ENCODE measurements around the gene PIGN.
A peak's percentile ranks its signal among the peaks of the same experiment; 100 is the strongest.

Gene PIGN, protein sequence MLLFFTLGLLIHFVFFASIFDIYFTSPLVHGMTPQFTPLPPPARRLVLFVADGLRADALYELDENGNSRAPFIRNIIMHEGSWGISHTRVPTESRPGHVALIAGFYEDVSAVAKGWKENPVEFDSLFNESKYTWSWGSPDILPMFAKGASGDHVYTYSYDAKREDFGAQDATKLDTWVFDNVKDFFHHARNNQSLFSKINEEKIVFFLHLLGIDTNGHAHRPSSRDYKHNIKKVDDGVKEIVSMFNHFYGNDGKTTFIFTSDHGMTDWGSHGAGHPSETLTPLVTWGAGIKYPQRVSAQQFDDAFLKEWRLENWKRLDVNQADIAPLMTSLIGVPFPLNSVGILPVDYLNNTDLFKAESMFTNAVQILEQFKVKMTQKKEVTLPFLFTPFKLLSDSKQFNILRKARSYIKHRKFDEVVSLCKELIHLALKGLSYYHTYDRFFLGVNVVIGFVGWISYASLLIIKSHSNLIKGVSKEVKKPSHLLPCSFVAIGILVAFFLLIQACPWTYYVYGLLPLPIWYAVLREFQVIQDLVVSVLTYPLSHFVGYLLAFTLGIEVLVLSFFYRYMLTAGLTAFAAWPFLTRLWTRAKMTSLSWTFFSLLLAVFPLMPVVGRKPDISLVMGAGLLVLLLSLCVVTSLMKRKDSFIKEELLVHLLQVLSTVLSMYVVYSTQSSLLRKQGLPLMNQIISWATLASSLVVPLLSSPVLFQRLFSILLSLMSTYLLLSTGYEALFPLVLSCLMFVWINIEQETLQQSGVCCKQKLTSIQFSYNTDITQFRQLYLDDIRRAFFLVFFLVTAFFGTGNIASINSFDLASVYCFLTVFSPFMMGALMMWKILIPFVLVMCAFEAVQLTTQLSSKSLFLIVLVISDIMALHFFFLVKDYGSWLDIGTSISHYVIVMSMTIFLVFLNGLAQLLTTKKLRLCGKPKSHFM

DNA sequence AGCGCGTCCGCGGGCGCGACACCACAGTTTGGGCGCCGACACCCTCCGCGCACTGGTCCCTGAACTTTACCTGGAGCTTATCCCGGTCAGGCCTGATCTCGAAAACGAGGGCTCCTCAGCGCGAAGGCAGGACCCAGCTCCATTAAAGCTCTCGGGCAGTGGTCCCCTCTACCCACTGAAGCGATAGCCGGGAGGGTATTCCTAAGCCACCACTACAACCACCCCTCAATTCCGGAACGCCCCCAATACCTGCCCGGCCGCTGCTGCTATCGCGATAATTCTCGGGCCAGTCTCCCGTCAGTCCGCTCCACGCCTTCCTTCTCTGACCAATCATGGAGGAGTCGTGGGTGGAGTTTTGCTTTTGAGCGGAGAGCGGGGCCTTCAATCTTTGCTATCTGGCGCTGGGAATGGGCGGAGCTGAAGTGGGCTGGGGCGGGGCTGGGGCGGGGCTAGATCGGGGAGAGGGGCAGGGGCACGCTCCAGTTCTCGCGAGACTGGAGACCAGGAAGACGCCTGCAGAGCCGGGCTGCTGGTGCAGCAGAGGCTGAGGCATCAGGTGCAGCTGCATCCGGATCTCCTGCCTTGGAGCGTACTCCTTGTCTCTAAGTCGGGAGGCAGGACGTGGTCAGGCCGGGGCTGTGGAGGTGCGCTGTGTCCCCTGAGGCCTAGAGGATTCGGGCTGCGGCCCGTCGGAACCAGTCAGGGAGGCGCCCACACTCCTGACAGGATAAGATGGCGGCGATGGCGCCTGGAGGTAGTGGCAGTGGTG, at the start of gene PIGN, which contains the start of gene RELCH:
Gene PIGN (minus strand): TSS at position 283 of the 769 bp plus-strand sequence. CDS start 25,703 bp downstream, outside the sequence.
Gene RELCH (plus strand): TSS at position 482 of the 769 bp plus-strand sequence. CDS start 251 bp downstream, at position 733.
- Mint-ChIP-seq H3K4me1 (ENCODE audit: low read depth) (peaks cover 42% of the 10 kb centered on the region), H3K27ac (peak within 1 kb of the TSS; percentile 95), H3K27me3 (ENCODE audit: low read depth) (no peaks in the 10 kb centered on the region), H3K9me3 (no peaks in the 10 kb centered on the region), H3K36me3 (ENCODE audit: low read depth) (peaks cover 27% of the 10 kb centered on the region), H3K4me3 (peak within 1 kb of the TSS; percentile 99)
- peak; percentile 95 for DNase-seq (ENCODE audit: low spot score)

GRCh38 chr18:62236252-62236651, 49.4 kb upstream of the PIGN start:
- H3K27me3 Mint-ChIP-seq (ENCODE audit: low read depth): no peaks in the 10 kb centered on the region
- no peak for DNase-seq (ENCODE audit: low spot score)
- peaks cover 12% of the 10 kb centered on the region for H3K4me1 Mint-ChIP-seq (ENCODE audit: low read depth)
- peaks cover 8% of the 10 kb centered on the region for H3K9me3 Mint-ChIP-seq
- no peak overlapping the region for H3K4me3 Mint-ChIP-seq
- no peak overlapping the region for H3K27ac Mint-ChIP-seq
- H3K36me3 Mint-ChIP-seq (ENCODE audit: low read depth): peaks cover 52% of the 10 kb centered on the region

- Mint-ChIP-seq H3K4me1 (ENCODE audit: low read depth) (peaks cover 4% of the 10 kb centered on the region), H3K9me3 (peaks cover 20% of the 10 kb centered on the region), H3K36me3 (ENCODE audit: low read depth) (peaks cover 59% of the 10 kb centered on the region), H3K27me3 (ENCODE audit: low read depth) (no peaks in the 10 kb centered on the region), H3K27ac (no peak overlapping the region), H3K4me3 (no peak overlapping the region)
- no peak for DNase-seq (ENCODE audit: low spot score)
Measured at GRCh38 chr18:62226047-62226446, 39.2 kb upstream of the PIGN start.

DNA sequence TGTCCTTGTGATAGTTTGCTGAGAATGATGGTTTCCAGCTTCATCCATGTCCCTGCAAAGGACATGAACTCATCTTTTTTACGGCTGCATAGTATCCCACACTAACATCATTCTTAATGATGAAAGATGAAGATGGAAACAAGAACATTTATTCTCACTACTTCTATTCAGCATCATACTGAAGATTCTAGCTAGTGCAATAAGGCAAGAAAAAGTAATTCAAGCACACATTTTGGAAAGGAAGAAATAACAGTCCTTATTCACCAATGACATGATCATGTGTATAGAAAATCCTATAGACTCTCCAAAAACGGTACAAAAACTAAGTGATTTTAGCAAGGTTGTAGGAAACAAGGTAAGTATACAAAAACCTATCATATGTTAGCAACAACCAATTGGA, 37.4 kb upstream of the PIGN start:
- no peak overlapping the region for H3K27ac Mint-ChIP-seq
- H3K4me1 Mint-ChIP-seq (ENCODE audit: low read depth): peaks cover 9% of the 10 kb centered on the region
- no peaks in the 10 kb centered on the region for H3K27me3 Mint-ChIP-seq (ENCODE audit: low read depth)
- H3K9me3 Mint-ChIP-seq: peaks cover 20% of the 10 kb centered on the region
- no peak overlapping the region for H3K4me3 Mint-ChIP-seq
- H3K36me3 Mint-ChIP-seq (ENCODE audit: low read depth): peaks cover 56% of the 10 kb centered on the region
- DNase-seq (ENCODE audit: low spot score): no peak

DNA sequence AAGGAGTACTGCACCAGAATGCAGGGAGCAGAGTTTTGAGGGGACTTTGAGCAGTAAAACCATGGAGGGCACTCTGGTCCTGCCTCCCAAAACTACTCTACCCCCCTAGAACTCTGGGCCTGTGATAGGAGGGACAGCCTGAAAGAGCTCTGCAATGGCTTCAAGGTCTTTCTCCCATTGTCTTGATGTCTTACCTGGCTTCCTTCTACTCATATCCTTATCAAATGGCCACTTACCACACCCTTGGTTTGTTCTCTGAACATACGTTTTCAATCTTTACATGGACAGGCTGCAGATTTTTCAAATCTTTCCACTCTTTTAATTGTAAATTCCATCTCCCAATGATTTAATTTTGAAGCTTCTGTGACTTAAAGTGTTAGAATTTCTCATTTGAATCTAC, 27.9 kb upstream of the PIGN start:
- Mint-ChIP-seq H3K27ac (no peak overlapping the region), H3K9me3 (peaks cover 6% of the 10 kb centered on the region), H3K4me1 (ENCODE audit: low read depth) (peaks cover 12% of the 10 kb centered on the region), H3K4me3 (no peak overlapping the region), H3K36me3 (ENCODE audit: low read depth) (peaks cover 26% of the 10 kb centered on the region), H3K27me3 (ENCODE audit: low read depth) (no peaks in the 10 kb centered on the region)
- no peak for DNase-seq (ENCODE audit: low spot score)

DNA sequence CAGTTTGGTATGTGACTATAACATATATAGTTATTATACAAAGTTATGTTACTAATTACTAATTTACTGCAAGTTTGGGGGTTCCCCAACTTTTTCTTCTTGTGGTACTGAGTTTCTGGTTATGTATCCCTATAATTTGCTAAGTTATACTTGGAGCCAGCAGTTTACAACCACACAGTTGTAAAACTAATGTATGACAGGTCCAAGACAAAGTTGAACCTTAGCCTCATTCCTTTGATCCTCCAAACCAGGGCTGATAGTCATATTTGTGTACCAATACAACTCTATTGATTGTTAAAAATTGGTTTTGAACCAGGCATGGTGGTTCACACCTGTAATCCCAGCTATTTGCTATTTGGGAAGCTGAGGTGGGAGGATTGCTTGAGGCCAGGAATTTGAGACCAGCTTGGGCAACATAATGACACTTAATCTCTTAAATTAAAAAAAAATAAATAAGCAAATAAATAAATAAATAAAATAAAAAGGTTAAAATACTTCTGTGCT, 24.5 kb upstream of the PIGN start:
- H3K27me3 Mint-ChIP-seq (ENCODE audit: low read depth): no peaks in the 10 kb centered on the region
- no peak for DNase-seq (ENCODE audit: low spot score)
- peaks cover 39% of the 10 kb centered on the region for H3K36me3 Mint-ChIP-seq (ENCODE audit: low read depth)
- H3K9me3 Mint-ChIP-seq: peaks cover 6% of the 10 kb centered on the region
- no peak overlapping the region for H3K4me3 Mint-ChIP-seq
- H3K4me1 Mint-ChIP-seq (ENCODE audit: low read depth): peaks cover 13% of the 10 kb centered on the region
- no peak overlapping the region for H3K27ac Mint-ChIP-seq

DNA sequence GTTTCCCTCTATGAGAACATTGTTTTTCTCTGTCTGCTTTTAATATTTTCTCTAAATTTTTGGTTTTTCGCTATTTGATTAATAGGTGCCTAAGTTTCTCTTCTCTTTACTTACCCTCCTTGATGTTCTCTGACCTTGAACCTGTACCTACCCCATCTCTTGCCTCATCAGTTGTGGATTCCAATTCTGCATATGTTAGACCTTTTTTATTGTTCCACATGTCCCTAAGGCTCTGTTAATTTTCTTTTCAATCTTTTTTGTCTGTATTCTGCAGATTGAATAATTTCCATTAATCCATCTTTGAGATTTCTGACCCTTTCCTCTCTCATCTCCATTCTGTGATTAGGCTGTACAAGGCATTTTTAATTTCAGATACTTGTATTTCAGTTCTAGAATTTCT, 23.3 kb upstream of the PIGN start:
- peaks cover 6% of the 10 kb centered on the region for H3K9me3 Mint-ChIP-seq
- no peaks in the 10 kb centered on the region for H3K27me3 Mint-ChIP-seq (ENCODE audit: low read depth)
- H3K36me3 Mint-ChIP-seq (ENCODE audit: low read depth): peaks cover 39% of the 10 kb centered on the region
- H3K4me1 Mint-ChIP-seq (ENCODE audit: low read depth): peaks cover 13% of the 10 kb centered on the region
- no peak overlapping the region for H3K27ac Mint-ChIP-seq
- DNase-seq (ENCODE audit: low spot score): no peak
- H3K4me3 Mint-ChIP-seq: no peak overlapping the region

DNA sequence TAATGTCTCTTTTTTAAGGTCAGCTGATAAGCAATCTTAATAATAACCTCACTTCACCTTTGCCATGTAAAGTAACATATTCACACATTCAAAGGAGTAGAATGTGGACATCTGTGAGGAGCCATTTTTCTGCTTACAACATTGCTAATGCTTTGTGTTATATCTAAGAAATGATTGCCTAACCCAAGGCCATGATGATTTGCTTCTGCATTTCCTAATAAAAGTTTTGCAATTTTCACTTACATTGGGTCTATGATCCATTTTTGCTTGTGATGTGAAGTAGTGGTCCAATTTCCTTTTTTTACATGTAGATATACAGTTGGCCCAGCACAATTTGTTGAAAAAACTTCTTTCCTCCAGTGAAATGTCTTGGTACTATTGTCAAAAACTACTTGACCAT, 22.2 kb upstream of the PIGN start:
- Mint-ChIP-seq H3K27ac (no peak overlapping the region), H3K4me1 (ENCODE audit: low read depth) (peaks cover 13% of the 10 kb centered on the region), H3K9me3 (peaks cover 6% of the 10 kb centered on the region), H3K4me3 (no peak overlapping the region), H3K27me3 (ENCODE audit: low read depth) (no peaks in the 10 kb centered on the region), H3K36me3 (ENCODE audit: low read depth) (peaks cover 42% of the 10 kb centered on the region)
- no peak for DNase-seq (ENCODE audit: low spot score)

DNA sequence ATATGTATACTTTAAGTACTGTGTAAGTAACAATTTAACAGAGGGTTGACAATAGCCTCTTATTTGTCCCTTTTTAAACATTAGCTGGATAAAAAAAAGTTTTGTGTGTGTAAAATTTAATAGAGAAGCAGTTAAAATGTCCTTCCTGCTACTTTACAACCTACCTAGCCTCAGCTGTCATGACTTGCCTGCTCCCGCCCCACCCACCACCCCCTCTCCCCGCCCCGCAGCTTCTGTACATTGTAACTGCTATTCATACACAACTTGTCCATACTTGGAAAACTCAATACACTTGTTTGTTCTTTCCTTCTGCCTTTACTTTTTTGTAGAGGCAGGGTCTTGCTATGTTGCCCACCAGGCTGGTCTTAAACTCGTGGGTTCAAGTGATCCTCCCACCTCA, 19.7 kb upstream of the PIGN start:
- no peak overlapping the region for H3K27ac Mint-ChIP-seq
- H3K4me3 Mint-ChIP-seq: no peak overlapping the region
- H3K9me3 Mint-ChIP-seq: peaks cover 6% of the 10 kb centered on the region
- H3K4me1 Mint-ChIP-seq (ENCODE audit: low read depth): peaks cover 13% of the 10 kb centered on the region
- DNase-seq (ENCODE audit: low spot score): no peak
- H3K36me3 Mint-ChIP-seq (ENCODE audit: low read depth): peaks cover 31% of the 10 kb centered on the region
- no peaks in the 10 kb centered on the region for H3K27me3 Mint-ChIP-seq (ENCODE audit: low read depth)

DNA sequence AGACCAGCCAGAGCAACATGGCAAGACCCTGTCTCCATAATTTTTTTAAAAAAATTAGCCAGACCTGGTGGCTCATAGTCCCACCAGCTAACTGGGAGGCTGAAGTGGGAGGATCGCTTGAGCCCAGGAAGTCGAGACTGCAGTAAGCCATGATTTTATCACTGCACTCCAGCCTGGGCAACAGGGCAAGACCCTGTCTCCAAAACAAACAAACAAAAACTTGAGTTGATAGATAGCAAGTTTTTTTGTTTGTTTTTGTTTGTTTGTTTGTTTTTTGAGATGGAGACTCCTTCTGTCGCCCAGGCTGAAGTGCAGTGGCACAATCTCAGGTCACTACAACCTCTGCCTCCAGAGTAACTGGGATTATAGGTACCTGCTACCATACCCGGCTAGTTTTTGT, 19.0 kb upstream of the PIGN start:
- no peaks in the 10 kb centered on the region for H3K27me3 Mint-ChIP-seq (ENCODE audit: low read depth)
- peaks cover 30% of the 10 kb centered on the region for H3K36me3 Mint-ChIP-seq (ENCODE audit: low read depth)
- DNase-seq (ENCODE audit: low spot score): no peak
- peaks cover 6% of the 10 kb centered on the region for H3K9me3 Mint-ChIP-seq
- H3K4me1 Mint-ChIP-seq (ENCODE audit: low read depth): peaks cover 13% of the 10 kb centered on the region
- H3K27ac Mint-ChIP-seq: no peak overlapping the region
- H3K4me3 Mint-ChIP-seq: no peak overlapping the region

DNA sequence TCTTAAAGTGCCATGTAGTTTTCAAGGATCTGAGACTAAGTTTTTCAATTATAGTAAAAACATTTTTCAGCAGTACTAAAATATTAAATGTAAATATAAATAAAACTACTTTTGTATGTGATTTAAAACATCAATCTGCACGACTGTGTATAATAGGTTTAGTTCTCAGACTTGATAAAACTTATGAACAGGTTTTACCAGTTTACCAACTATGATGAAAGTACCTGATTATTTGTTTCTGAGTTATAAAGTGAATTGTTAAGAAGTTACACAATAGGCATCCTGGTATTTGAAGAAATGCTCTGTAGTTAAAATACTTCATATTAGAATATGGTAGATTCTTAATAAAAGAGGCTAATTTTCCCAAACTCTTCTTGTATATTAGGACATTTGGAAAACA, 15.0 kb upstream of the PIGN start:
- Mint-ChIP-seq H3K9me3 (no peaks in the 10 kb centered on the region), H3K4me3 (no peak overlapping the region), H3K36me3 (ENCODE audit: low read depth) (peaks cover 5% of the 10 kb centered on the region), H3K27me3 (ENCODE audit: low read depth) (no peaks in the 10 kb centered on the region), H3K4me1 (ENCODE audit: low read depth) (peaks cover 18% of the 10 kb centered on the region), H3K27ac (no peak overlapping the region)
- DNase-seq (ENCODE audit: low spot score): no peak

- Mint-ChIP-seq H3K27me3 (ENCODE audit: low read depth) (no peaks in the 10 kb centered on the region), H3K4me3 (no peak overlapping the region), H3K27ac (no peak overlapping the region), H3K9me3 (no peaks in the 10 kb centered on the region), H3K4me1 (ENCODE audit: low read depth) (peaks cover 24% of the 10 kb centered on the region), H3K36me3 (ENCODE audit: low read depth) (peaks cover 4% of the 10 kb centered on the region)
- no peak for DNase-seq (ENCODE audit: low spot score)
Measured at GRCh38 chr18:62200121-62200914, 13.5 kb upstream of the PIGN start.

GRCh38 chr18:62199629-62200028, 12.8 kb upstream of the PIGN start:
- no peak overlapping the region for H3K27ac Mint-ChIP-seq
- H3K4me1 Mint-ChIP-seq (ENCODE audit: low read depth): peaks cover 24% of the 10 kb centered on the region
- H3K36me3 Mint-ChIP-seq (ENCODE audit: low read depth): peaks cover 4% of the 10 kb centered on the region
- no peak for DNase-seq (ENCODE audit: low spot score)
- H3K4me3 Mint-ChIP-seq: no peak overlapping the region
- no peaks in the 10 kb centered on the region for H3K9me3 Mint-ChIP-seq
- H3K27me3 Mint-ChIP-seq (ENCODE audit: low read depth): no peaks in the 10 kb centered on the region
